HepG2 (cell line): Measurements from ENCODE around the gene TBX10. TPM values are rescaled to one million over a fixed set of nuclear protein-coding genes. Genes with fewer than 3 reads are reported as not detected.

Experiments
- HINFP ChIP-seq: sonication (generic); formaldehyde crosslinking; IDR thresholded peaks from 2 replicates; pipeline ENCODE4 v1.4.0; 2020; ENCODE audit warnings: low read depth, mild to moderate bottlenecking, missing genetic modification reagents
- HNF4G ChIP-seq, 2 experiments: sonication (generic) in 1 of 2; formaldehyde crosslinking in 1 of 2; IDR thresholded peaks; 2 replicates each; pipeline versions ENCODE4 v1.4.0 to v1.6.1; 2011 to 2020; ENCODE audit warnings: borderline replicate concordance in 2 of 2, low read depth in 2 of 2, mild to moderate bottlenecking in 2 of 2, low read length in 1 of 2, missing genetic modification reagents in 1 of 2, moderate library complexity in 1 of 2
- KLF6 ChIP-seq: IDR thresholded peaks from 2 replicates; pipeline ENCODE4 v1.8.0; 2016; ENCODE audit warnings: missing biosample characterization, missing genetic modification reagents
- PHF20 ChIP-seq: sonication (generic); formaldehyde crosslinking; IDR thresholded peaks from 2 replicates; pipeline ENCODE4 v1.5.0; 2020; ENCODE audit warnings: mild to moderate bottlenecking, missing genetic modification reagents
- SSRP1 ChIP-seq: IDR thresholded peaks from 2 replicates; pipeline ENCODE4 v1.6.1; 2016; ENCODE audit warnings: control low read depth
- STAT5B ChIP-seq: sonication (generic); formaldehyde crosslinking; IDR thresholded peaks from 2 replicates; pipeline ENCODE4 v1.4.0; 2020; ENCODE audit warnings: missing genetic modification reagents
- TGIF2 ChIP-seq: IDR thresholded peaks from 2 replicates; pipeline ENCODE4 v1.6.1; 2016; ENCODE audit warnings: control low read depth, missing compliant biosample characterization
- TIGD3 ChIP-seq: sonication (generic); formaldehyde crosslinking; IDR thresholded peaks from 2 replicates; pipeline ENCODE4 v1.5.1; 2020; ENCODE audit warnings: mild to moderate bottlenecking, missing genetic modification reagents, borderline replicate concordance
- ZNF180 ChIP-seq: sonication (generic); formaldehyde crosslinking; IDR thresholded peaks from 2 replicates; pipeline ENCODE4 v1.4.0; 2020; ENCODE audit warnings: low read depth, missing genetic modification reagents, borderline replicate concordance
- ZNF281 ChIP-seq: sonication (generic); formaldehyde crosslinking; IDR thresholded peaks from 2 replicates; pipeline ENCODE4 v1.4.0; 2020; ENCODE audit warnings: missing genetic modification reagents, borderline replicate concordance
- ZNF317 ChIP-seq: sonication (generic); formaldehyde crosslinking; IDR thresholded peaks from 2 replicates; pipeline ENCODE4 v1.5.0; 2020; ENCODE audit warnings: mild to moderate bottlenecking, missing genetic modification reagents
- ZNF468 ChIP-seq: sonication (generic); formaldehyde crosslinking; IDR thresholded peaks from 2 replicates; pipeline ENCODE4 v1.8.0; 2022; ENCODE audit warnings: mild to moderate bottlenecking, moderate library complexity, missing genetic modification reagents
- ZNF562 ChIP-seq: sonication (generic); formaldehyde crosslinking; IDR thresholded peaks from 2 replicates; pipeline ENCODE4 v1.8.0; 2022; ENCODE audit warnings: missing genetic modification reagents, borderline replicate concordance
- ZNF768 ChIP-seq: sonication (generic); formaldehyde crosslinking; IDR thresholded peaks from 2 replicates; pipeline ENCODE4 v1.4.0; 2020; ENCODE audit warnings: missing genetic modification reagents
- polyA plus RNA-seq, 8 experiments: library from polyadenylated mRNA; depleted of rRNA in 3 of 8; stranded (reverse) in 7 of 8; unstranded in 1 of 8; fragments of >200 nt; fragmentation: Illumina TruSeq in 4 of 8; extraction: Trizol in 4 of 8; gene quantifications; 2 replicates each; pipeline versions ENCODE4 v1.2.1 to v1.2.3, GENCODE V29; 2011 to 2016; ENCODE audit warnings: low read depth in 4 of 8, missing spikeins in 1 of 8, mixed read lengths in 1 of 8; ENCODE audit not compliant: insufficient read depth in 1 of 8
- total RNA-seq, 5 experiments: library from RNA; depleted of rRNA; stranded (reverse); fragments of >200 nt; fragmentation: Illumina TruSeq; extraction: Trizol; gene quantifications; 2 replicates each; pipeline ENCODE4 v1.2.3, GENCODE V29; 2016; ENCODE audit warnings: low read depth in 1 of 5
- TF ChIP-seq, protein P1 (sequence below): sonication (generic); formaldehyde crosslinking; IDR thresholded peaks from 2 replicates; pipeline ENCODE4 v1.4.0; 2020; ENCODE audit warnings: missing genetic modification reagents
- TF ChIP-seq, protein P2 (sequence below): sonication (generic); formaldehyde crosslinking; IDR thresholded peaks from 2 replicates; pipeline ENCODE4 v1.5.0; 2020; ENCODE audit warnings: mild to moderate bottlenecking, missing genetic modification reagents, moderate library complexity

The TBX10 gene
- total and polyA plus RNA-seq, 2 of the 13 experiments (the other 11 are each of a cell fraction or from before 2014, with no cell fraction given), result 0.27 to 1.7 TPM

DNA sequence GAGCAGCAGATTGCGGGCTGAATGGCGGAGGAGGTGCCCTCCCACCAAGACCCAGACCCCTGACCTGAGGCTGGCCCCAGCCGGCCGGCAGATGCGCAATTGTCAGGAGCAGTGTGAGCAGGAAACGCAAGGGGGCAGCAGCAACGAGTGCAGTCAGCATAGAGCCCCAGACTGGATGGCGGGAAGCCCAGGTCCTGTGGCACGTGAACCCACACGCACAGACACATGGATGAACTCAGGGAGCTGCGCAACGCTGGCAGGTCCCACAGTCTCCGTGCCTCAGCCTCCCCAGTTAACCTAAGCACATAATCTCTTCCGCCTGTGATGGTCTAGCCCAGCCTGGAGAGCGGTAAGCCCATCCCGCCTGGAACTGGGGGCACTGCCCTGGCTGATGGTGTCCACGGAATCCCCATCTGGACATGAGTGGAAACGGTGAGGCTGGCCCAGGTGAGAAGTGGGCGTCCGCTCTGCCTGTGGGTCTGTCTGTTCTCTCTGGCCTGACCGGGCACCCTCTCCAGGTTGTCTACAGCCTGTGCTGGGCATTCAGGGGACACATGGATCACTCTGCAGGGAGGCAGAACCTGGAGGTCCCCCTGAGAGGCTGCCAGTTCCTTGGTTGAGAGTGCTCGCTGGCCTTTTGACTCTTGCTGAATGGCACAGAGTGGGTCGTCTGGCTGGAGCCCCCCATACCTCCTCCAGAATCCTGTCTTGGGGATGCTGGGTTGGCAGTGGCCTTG is 626 bp upstream of the TBX10 start (continued):
- TF ChIP-seq, protein P1, sequence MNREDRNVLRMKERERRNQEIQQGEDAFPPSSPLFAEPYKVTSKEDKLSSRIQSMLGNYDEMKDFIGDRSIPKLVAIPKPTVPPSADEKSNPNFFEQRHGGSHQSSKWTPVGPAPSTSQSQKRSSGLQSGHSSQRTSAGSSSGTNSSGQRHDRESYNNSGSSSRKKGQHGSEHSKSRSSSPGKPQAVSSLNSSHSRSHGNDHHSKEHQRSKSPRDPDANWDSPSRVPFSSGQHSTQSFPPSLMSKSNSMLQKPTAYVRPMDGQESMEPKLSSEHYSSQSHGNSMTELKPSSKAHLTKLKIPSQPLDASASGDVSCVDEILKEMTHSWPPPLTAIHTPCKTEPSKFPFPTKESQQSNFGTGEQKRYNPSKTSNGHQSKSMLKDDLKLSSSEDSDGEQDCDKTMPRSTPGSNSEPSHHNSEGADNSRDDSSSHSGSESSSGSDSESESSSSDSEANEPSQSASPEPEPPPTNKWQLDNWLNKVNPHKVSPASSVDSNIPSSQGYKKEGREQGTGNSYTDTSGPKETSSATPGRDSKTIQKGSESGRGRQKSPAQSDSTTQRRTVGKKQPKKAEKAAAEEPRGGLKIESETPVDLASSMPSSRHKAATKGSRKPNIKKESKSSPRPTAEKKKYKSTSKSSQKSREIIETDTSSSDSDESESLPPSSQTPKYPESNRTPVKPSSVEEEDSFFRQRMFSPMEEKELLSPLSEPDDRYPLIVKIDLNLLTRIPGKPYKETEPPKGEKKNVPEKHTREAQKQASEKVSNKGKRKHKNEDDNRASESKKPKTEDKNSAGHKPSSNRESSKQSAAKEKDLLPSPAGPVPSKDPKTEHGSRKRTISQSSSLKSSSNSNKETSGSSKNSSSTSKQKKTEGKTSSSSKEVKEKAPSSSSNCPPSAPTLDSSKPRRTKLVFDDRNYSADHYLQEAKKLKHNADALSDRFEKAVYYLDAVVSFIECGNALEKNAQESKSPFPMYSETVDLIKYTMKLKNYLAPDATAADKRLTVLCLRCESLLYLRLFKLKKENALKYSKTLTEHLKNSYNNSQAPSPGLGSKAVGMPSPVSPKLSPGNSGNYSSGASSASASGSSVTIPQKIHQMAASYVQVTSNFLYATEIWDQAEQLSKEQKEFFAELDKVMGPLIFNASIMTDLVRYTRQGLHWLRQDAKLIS (CRISPR knock-in tag), result no peak
- TF ChIP-seq ZNF317 (CRISPR knock-in tag), result no peak
- no peak; the same call in 1 of the 2 replicates for TF ChIP-seq TIGD3
- TF ChIP-seq ZNF180 (CRISPR knock-in tag), result no peak; the same call in 1 of the 2 replicates
- TF ChIP-seq SSRP1 (CRISPR knock-in tag), result no peak
- peak; percentile 43; the same call in 1 of the 2 replicates for TF ChIP-seq ZNF468
- no peak for TF ChIP-seq ZNF281
- peak; percentile 39; the same call in 1 of the 2 replicates for TF ChIP-seq ZNF768 (CRISPR knock-in tag)
- TF ChIP-seq, protein P2, sequence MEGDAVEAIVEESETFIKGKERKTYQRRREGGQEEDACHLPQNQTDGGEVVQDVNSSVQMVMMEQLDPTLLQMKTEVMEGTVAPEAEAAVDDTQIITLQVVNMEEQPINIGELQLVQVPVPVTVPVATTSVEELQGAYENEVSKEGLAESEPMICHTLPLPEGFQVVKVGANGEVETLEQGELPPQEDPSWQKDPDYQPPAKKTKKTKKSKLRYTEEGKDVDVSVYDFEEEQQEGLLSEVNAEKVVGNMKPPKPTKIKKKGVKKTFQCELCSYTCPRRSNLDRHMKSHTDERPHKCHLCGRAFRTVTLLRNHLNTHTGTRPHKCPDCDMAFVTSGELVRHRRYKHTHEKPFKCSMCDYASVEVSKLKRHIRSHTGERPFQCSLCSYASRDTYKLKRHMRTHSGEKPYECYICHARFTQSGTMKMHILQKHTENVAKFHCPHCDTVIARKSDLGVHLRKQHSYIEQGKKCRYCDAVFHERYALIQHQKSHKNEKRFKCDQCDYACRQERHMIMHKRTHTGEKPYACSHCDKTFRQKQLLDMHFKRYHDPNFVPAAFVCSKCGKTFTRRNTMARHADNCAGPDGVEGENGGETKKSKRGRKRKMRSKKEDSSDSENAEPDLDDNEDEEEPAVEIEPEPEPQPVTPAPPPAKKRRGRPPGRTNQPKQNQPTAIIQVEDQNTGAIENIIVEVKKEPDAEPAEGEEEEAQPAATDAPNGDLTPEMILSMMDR (CRISPR knock-in tag), result peak; percentile 84
- no peak for TF ChIP-seq KLF6
- peak; percentile 73; the same call in 1 of the 2 replicates for TF ChIP-seq HINFP (CRISPR knock-in tag)
- TF ChIP-seq PHF20, result 0 out of 2 replicates have a peak, but pooled peaks have one; percentile 28
- TF ChIP-seq TGIF2 (CRISPR knock-in tag), result no peak
- TF ChIP-seq ZNF562, result no peak
- no peak for TF ChIP-seq STAT5B
- no peak for TF ChIP-seq HNF4G (IDR thresholded peaks at IDR 0.05; ENCODE audit: borderline replicate concordance, low read depth, low read length)
- TF ChIP-seq HNF4G (CRISPR knock-in tag; IDR thresholded peaks at IDR 0.05; ENCODE audit: borderline replicate concordance, low read depth), result no peak
